B cell (primary cell): ENCODE results near the gene TPP1. TPM values are rescaled to one million over a fixed set of nuclear protein-coding genes. Genes with fewer than 3 reads are reported as not detected.

Experiments
- ATAC-seq: fragments of 200-7000 bp; cut with Tn5 transposase; one replicate; pipeline ENCODE4 v1.10.0; 2021; ENCODE audit warnings: low read depth, mild to moderate bottlenecking, moderate number of reproducible peaks, moderate library complexity
- CTCF ChIA-PET: fragments of 350-600 bp; sonication (Branson Sonifier 250); formaldehyde crosslinking; loops from one replicate; lab custom pipeline; 2021; ENCODE audit warnings: antibody characterized with exemption, inconsistent platforms; lab: Charles Lee
- POLR2A ChIA-PET: fragments of 350-600 bp; sonication (Branson Sonifier 250); formaldehyde crosslinking; loops from one replicate; lab custom pipeline; 2021; ENCODE audit warnings: antibody characterized with exemption; lab: Charles Lee
- DNase-seq: peaks from one replicate; pipeline ENCODE4 v3.0.0; 2013
- H2AFZ ChIP-seq: 2 replicates; pipeline ENCODE4 v1.6.1; 2012; ENCODE audit warnings: mild to moderate bottlenecking, low read depth, low read length; ENCODE audit not compliant: insufficient read depth, poor library complexity, severe bottlenecking
- H3K27ac ChIP-seq, 2 donors: 1 replicate in 1 of 2; 2 replicates in 1 of 2; pipeline ENCODE4 v1.5.1; 2012 to 2013; ENCODE audit warnings: low read length in 2 of 2, mild to moderate bottlenecking in 2 of 2, moderate library complexity in 1 of 2
- H3K27me3 ChIP-seq, 4 experiments: fragments of 200-600 bp in 1 of 4; sonication (generic) in 1 of 4; replicated peaks in 1 of 4; 1 replicate in 2 of 4; 2 replicates in 2 of 4; pipeline versions ENCODE4 v1.6.1 to v1.7.0; 2013 to 2016; ENCODE audit warnings: low read length in 3 of 4, mild to moderate bottlenecking in 2 of 4, mixed read lengths in 1 of 4, moderate library complexity in 1 of 4; ENCODE audit not compliant: insufficient read depth in 4 of 4, control insufficient read depth in 3 of 4; ENCODE audit errors: control extremely low read depth in 1 of 4
- H3K36me3 ChIP-seq, 2 experiments: replicated peaks in 1 of 2; 1 replicate in 1 of 2; 2 replicates in 1 of 2; pipeline versions ENCODE4 v1.6.1 to v1.7.1; 2013; ENCODE audit warnings: low read length in 1 of 2; ENCODE audit not compliant: insufficient read depth in 2 of 2, control insufficient read depth in 1 of 2; ENCODE audit errors: control extremely low read depth in 1 of 2, extremely low read depth in 1 of 2
- H3K4me1 ChIP-seq, 2 donors: fragments of 200-600 bp in 1 of 2; sonication (generic) in 1 of 2; 1 replicate in 1 of 2; 2 replicates in 1 of 2; pipeline versions ENCODE4 v1.5.1 to v1.6.1; 2013 to 2017; ENCODE audit warnings: low read length in 2 of 2; ENCODE audit not compliant: control insufficient read depth in 2 of 2, insufficient read depth in 2 of 2
- H3K4me2 ChIP-seq: replicated peaks from 2 replicates; pipeline ENCODE3; 2012; ENCODE audit warnings: mild to moderate bottlenecking, low read depth, low read length; ENCODE audit not compliant: poor library complexity, severe bottlenecking
- H3K4me3 ChIP-seq, 5 experiments: fragments of 200-600 bp in 1 of 5; sonication (generic) in 1 of 5; 1 replicate in 3 of 5; 2 replicates in 2 of 5; pipeline versions ENCODE4 v1.5.1 to v1.7.0; 2011 to 2016; ENCODE audit warnings: low read length in 4 of 5, mild to moderate bottlenecking in 4 of 5, low read depth in 2 of 5, control low read depth in 1 of 5, moderate library complexity in 1 of 5; ENCODE audit not compliant: insufficient read depth in 1 of 5; ENCODE audit errors: control extremely low read depth in 1 of 5, extremely low read depth in 1 of 5
- H3K79me2 ChIP-seq: fragments of 200-600 bp; sonication (generic); one replicate; pipeline ENCODE4 v1.6.0; 2016; ENCODE audit warnings: low read length; ENCODE audit not compliant: control insufficient read depth, insufficient read depth
- H3K9ac ChIP-seq: fragments of 200-600 bp; sonication (generic); 2 replicates; pipeline ENCODE4 v1.6.1; 2017; ENCODE audit warnings: mild to moderate bottlenecking, low read length, moderate library complexity
- H3K9me3 ChIP-seq, 3 donors: one replicate each; pipeline versions ENCODE4 v1.6.1 to v1.7.1; 2013; ENCODE audit warnings: low read length in 2 of 3; ENCODE audit not compliant: control insufficient read depth in 2 of 3, insufficient read depth in 1 of 3; ENCODE audit errors: control extremely low read depth in 1 of 3
- H4K20me1 ChIP-seq: 2 replicates; pipeline ENCODE4 v1.6.0; 2012; ENCODE audit warnings: mild to moderate bottlenecking, low read length; ENCODE audit not compliant: insufficient read depth, control insufficient read depth, poor library complexity, severe bottlenecking
- H3K27ac Mint-ChIP-seq: one replicate; pipeline ENCODE4 v1.8.0; 2021; ENCODE audit warnings: mixed read lengths
- H3K27me3 Mint-ChIP-seq: one replicate; pipeline ENCODE4 v1.8.0; 2021; ENCODE audit warnings: mixed read lengths
- H3K4me1 Mint-ChIP-seq: one replicate; pipeline ENCODE4 v1.8.0; 2021; ENCODE audit warnings: mixed read lengths
- H3K4me3 Mint-ChIP-seq: one replicate; pipeline ENCODE4 v1.8.0; 2021; ENCODE audit warnings: mixed read lengths
- H3K9me3 Mint-ChIP-seq: one replicate; pipeline ENCODE4 v1.8.0; 2022; ENCODE audit warnings: mixed read lengths; ENCODE audit not compliant: insufficient read depth
- EZH2 ChIP-seq: IDR thresholded peaks from 2 replicates; pipeline ENCODE4 v1.6.1; 2012; ENCODE audit warnings: borderline replicate concordance, low read depth, mild to moderate bottlenecking, moderate library complexity, low read length; ENCODE audit not compliant: insufficient read depth, poor library complexity, severe bottlenecking
- WGBS: methylation state at CpG from one replicate; pipeline ENCODE4 v1.1.5; 2013; ENCODE audit warnings: missing lambda C conversion rate; ENCODE audit not compliant: insufficient coverage; 5-methylcytosine and 5-hydroxymethylcytosine counted together
- intact Hi-C: fragments of 100-400 bp; cut with micrococcal nuclease; formaldehyde crosslinking; loops from one replicate; pipeline ENCODE4 v1.10.0; 2022
- polyA plus RNA-seq: library from polyadenylated mRNA; depleted of rRNA; stranded (reverse); fragments of >200 nt; gene quantifications from 2 replicates; pipeline ENCODE4 v1.2.3, GENCODE V29; 2012
- total RNA-seq, 2 donors: library from RNA; stranded (reverse); fragments of 120-200 nt in 1 of 2; gene quantifications; 1 replicate in 1 of 2; 2 replicates in 1 of 2; pipeline versions ENCODE4 v1.2.3 to v1.2.4, GENCODE V29; 2013 to 2022
- TF ChIP-seq, protein P1 (sequence below): fragments of 200-600 bp; IDR thresholded peaks from one replicate; pipeline ENCODE4 v1.8.0; 2022; ENCODE audit warnings: antibody characterized with exemption, mild to moderate bottlenecking

The TPP1 gene
- total and polyA plus RNA-seq, 2 donors (not counting 1 experiment from before 2014, with no cell fraction given) = 133 to 191 TPM

DNA sequence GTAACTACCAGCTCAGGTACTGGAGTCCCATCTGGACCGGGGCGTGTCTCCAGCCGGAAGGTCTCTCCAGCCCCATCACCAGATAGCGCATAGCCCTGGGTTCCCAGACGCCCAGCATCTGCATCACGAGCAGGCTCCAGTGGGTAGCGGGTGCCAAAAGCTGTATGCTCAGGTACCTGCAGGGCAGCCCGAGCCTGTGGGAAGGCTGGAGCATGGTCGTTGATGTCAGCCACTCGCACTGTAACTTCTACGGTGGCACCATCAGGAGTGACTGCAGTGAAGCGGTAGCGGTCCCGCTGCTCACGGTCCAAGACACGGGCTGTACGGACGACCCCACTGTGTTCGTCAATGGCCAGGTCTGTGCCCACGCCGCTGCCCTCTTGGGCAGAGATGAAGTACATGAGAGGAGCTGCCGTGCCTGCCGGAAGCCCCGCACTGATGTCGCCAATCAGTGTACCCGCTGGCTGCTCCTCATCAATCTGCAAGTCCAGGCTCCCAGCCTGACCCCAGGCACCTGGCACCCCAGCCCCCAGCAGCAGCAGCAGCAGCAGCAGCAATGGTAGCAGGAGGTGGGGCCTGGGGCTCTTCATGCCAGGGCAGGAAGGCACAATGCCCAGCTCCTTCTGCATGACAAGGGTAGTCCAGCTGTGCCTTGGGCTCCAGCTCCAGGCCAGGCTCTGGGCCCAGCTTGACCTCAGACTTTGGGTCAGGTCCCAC, 21.9 kb upstream of the TPP1 start:
- H3K36me3 ChIP-seq = no peaks in the 10 kb centered on the region
- intact Hi-C loops = no loop called here

More for the DNA sequence above, 21.9 kb upstream of the TPP1 start:
- Mint-ChIP-seq H3K9me3 (no peaks in the 10 kb centered on the region), H3K27me3 (no peaks in the 10 kb centered on the region), H3K27ac (no peak overlapping the region), H3K4me1 (no peaks in the 10 kb centered on the region), H3K4me3 (no peak overlapping the region)
- H4K20me1 ChIP-seq = no peaks in the 10 kb centered on the region
- H3K79me2 ChIP-seq = no peaks in the 10 kb centered on the region
- no peak overlapping the region for H2AFZ ChIP-seq
- ChIA-PET CTCF (no interaction called here), POLR2A (no interaction called here)
- H3K4me3 ChIP-seq = no peak overlapping the region
- H3K4me2 ChIP-seq = no peak overlapping the region
- WGBS = 96% methylated on average over 26 of the region's 26 CpGs
- ATAC-seq (no peak), DNase-seq (no peak)
- H3K27me3 ChIP-seq = no peaks in the 10 kb centered on the region
- TF ChIP-seq EZH2 = no peak
- TF ChIP-seq, protein P1, sequence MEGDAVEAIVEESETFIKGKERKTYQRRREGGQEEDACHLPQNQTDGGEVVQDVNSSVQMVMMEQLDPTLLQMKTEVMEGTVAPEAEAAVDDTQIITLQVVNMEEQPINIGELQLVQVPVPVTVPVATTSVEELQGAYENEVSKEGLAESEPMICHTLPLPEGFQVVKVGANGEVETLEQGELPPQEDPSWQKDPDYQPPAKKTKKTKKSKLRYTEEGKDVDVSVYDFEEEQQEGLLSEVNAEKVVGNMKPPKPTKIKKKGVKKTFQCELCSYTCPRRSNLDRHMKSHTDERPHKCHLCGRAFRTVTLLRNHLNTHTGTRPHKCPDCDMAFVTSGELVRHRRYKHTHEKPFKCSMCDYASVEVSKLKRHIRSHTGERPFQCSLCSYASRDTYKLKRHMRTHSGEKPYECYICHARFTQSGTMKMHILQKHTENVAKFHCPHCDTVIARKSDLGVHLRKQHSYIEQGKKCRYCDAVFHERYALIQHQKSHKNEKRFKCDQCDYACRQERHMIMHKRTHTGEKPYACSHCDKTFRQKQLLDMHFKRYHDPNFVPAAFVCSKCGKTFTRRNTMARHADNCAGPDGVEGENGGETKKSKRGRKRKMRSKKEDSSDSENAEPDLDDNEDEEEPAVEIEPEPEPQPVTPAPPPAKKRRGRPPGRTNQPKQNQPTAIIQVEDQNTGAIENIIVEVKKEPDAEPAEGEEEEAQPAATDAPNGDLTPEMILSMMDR = no peak
- H3K4me1 ChIP-seq = peaks cover 20 to 26% of the 10 kb centered on the region in 2 donors
- H3K9ac ChIP-seq = no peak overlapping the region
- no peak overlapping the region for H3K27ac ChIP-seq
- no peaks in the 10 kb centered on the region for H3K9me3 ChIP-seq
